ENCODE results near the gene ETF1. TPM values are rescaled to one million over a fixed set of nuclear protein-coding genes. Genes with fewer than 3 reads are reported as not detected.
"Not testable (repeated sequence)": the region's sequence is repeated elsewhere in the genome, so short reads cannot be mapped to it uniquely, and the experiment has no call there.

Gene ETF1
- total RNA-seq, 2 donors from 2014 or later: 58.0 to 64.1 TPM

DNA sequence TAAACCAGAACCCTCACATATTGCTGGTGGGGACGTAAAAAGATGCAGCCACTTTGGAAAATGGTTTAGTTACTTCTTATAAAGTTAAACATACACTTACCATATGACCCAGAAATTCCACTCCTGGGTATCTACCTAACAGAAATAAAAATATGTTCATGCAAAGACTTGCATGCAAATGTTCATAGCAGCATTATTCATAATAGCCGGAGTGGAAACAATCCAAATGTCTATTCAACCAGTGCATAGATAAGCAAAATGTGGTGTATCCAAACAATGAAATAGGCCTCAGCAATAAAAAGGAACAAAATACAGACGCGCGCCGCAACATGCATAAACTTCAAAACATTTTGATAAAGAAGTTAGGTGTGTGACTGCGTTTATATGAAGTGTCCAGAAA, 66.1 kb downstream of the ETF1 start:
- Histone ChIP-seq H3K4me3 (no peak overlapping the region), H3K36me3 (no peaks in the 10 kb centered on the region), H3K4me1 (replicated peaks) (no peaks in the 10 kb centered on the region), H3K27ac (no peak overlapping the region), H3K9me3 (no peaks in the 10 kb centered on the region), H3K27me3 (replicated peaks; ENCODE audit: insufficient read depth) (no peaks in the 10 kb centered on the region)
- 42% methylated on average over 7 of the region's 7 CpGs for WGBS
- intact Hi-C loops (cut with DNase I): no loop called here
- no peak for TF ChIP-seq POLR2AphosphoS5 (IDR thresholded peaks at IDR 0.05)
- TF ChIP-seq CTCF (IDR thresholded peaks at IDR 0.05): no peak
- no peak for TF ChIP-seq POLR2A (IDR thresholded peaks at IDR 0.05)
- DNase-seq (ENCODE audit: low spot score): no peak

DNA sequence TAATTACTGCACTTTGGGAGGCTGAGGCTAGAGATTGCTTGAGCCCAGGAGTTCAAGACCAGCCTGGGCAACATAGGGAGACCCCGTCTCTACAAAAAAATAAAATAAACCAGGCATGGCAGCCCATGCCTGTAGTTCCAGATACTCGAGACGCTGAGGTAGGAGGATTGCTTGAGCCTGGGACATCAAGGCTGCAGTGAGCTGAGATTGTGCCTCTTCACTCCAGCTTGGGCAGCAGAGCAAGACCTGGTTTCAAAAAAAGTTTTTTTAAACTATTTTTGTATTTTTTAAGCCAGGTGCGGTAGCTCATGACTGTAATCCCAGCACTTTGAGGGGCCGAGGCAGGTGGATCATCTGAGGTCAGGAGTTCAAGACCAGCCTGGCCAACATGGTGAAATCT, 69.9 kb downstream of the ETF1 start:
- H3K27me3 ChIP-seq (replicated peaks; ENCODE audit: insufficient read depth); H3K36me3 ChIP-seq; H3K9me3 ChIP-seq; H3K27ac ChIP-seq; H3K4me3 ChIP-seq; intact Hi-C loops (cut with DNase I); H3K4me1 ChIP-seq (replicated peaks); DNase-seq (ENCODE audit: low spot score): not testable (repeated sequence)
- WGBS: 92% methylated on average over 5 of the region's 5 CpGs

DNA sequence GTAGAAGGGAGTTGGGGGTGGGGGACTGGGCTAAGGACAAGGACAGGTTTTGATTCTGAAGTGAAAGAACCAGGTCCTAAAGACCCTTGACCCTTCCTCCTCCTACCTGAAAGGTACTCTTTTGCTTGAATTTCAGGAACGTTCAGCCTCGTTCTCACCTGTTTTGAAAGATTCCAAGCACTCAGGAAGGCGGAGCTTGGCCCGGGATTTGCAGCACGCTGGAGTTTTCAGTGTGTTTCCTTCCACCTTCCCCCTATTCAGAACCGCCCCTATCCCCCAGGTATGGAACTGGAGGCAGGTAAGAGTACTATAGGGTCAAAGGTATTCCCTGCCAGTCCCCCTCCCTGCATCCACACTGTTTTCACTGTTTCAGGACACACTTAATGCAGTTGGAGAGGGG, 70.7 kb downstream of the ETF1 start:
- H3K9me3 ChIP-seq: no peaks in the 10 kb centered on the region
- intact Hi-C loops (cut with DNase I): no loop called here
- 35% methylated on average over 6 of the region's 6 CpGs for WGBS
- no peak overlapping the region for H3K27ac ChIP-seq
- DNase-seq (ENCODE audit: low spot score): no peak
- no peaks in the 10 kb centered on the region for H3K4me1 ChIP-seq (replicated peaks)
- no peak overlapping the region for H3K4me3 ChIP-seq
- H3K27me3 ChIP-seq (replicated peaks; ENCODE audit: insufficient read depth): no peaks in the 10 kb centered on the region
- TF ChIP-seq CTCF (IDR thresholded peaks at IDR 0.05) (no peak), POLR2AphosphoS5 (IDR thresholded peaks at IDR 0.05) (no peak), POLR2A (IDR thresholded peaks at IDR 0.05) (no peak)
- H3K36me3 ChIP-seq: no peaks in the 10 kb centered on the region

DNA sequence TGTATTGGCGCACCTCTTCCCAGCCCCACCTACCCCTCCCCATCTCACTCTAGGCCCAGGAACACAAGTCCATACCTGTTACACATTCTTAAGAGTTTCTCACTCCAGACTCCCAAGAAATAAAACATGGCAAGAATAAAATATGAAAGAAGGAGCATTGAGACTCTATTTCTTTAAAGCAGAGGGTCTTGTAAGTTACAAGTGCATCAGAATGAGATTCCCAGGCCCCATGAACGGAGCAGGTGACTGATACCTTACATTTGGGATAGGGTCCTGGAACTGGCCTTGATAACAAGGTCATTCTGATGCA, 72.0 kb downstream of the ETF1 start:
- Histone ChIP-seq H3K9me3 (no peaks in the 10 kb centered on the region), H3K4me3 (no peak overlapping the region), H3K4me1 (replicated peaks) (no peaks in the 10 kb centered on the region), H3K36me3 (no peaks in the 10 kb centered on the region), H3K27me3 (replicated peaks; ENCODE audit: insufficient read depth) (no peaks in the 10 kb centered on the region), H3K27ac (peak overlapping the region in 1 of 2 donors; percentile 4)
- WGBS: 65% methylated on average over 2 of the region's 2 CpGs
- DNase-seq (ENCODE audit: low spot score): no peak
- no peak for TF ChIP-seq CTCF (IDR thresholded peaks at IDR 0.05)
- no peak for TF ChIP-seq POLR2A (IDR thresholded peaks at IDR 0.05)
- TF ChIP-seq POLR2AphosphoS5 (IDR thresholded peaks at IDR 0.05): peak; percentile 27
- intact Hi-C loops (cut with DNase I): no loop called here

- TF ChIP-seq POLR2A (IDR thresholded peaks at IDR 0.05): no peak
- no peaks in the 10 kb centered on the region for H3K9me3 ChIP-seq
- no peaks in the 10 kb centered on the region for H3K27me3 ChIP-seq (replicated peaks; ENCODE audit: insufficient read depth)
- no peaks in the 10 kb centered on the region for H3K4me1 ChIP-seq (replicated peaks)
- intact Hi-C loops (cut with DNase I): no loop called here
- no peak overlapping the region for H3K4me3 ChIP-seq
- H3K27ac ChIP-seq: peak overlapping the region; percentile 4 to 36
- no peak for DNase-seq (ENCODE audit: low spot score)
- no peaks in the 10 kb centered on the region for H3K36me3 ChIP-seq
- 88% methylated on average over 3 of the region's 3 CpGs for WGBS
Measured at GRCh38 chr5:138470322-138471051, 72.5 kb downstream of the ETF1 start.

DNA sequence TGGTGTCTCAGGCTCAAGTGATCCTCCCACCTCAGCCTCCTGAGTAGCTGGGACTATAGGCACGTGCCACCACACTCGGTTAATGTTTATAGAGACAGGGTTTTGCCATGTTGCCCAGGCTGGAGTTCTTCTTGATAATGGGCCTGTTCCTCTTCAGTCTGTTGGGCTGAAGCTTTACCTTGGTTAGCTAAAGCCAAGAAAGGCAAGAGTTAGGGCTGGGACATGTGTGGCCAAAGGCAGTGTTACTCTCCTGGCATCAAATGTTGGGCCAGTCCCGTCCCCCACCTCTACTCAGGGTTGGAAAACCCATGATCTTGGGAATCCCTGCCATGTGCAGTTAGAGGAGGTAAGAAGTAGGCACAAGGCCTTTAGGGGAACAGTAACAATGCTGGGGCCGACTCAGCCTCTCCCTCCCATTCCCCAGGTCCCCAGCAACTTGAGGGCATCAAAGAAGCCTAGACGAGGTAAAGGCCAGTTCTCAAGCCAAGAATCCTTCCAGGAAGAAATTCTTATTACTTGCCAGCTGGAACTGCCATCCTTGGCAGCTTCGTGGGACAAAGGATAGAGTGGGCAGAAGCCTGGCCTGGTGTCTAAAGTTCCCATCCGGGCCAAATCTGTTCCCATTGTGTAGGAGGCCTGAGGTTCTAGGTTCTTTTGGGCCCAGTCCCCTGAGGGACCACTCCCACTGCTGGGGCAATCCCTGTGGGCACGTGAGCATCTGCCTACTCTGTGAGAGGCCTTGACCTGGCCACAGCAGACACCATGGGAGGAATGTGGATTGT, 73.3 kb downstream of the ETF1 start:
- DNase-seq (ENCODE audit: low spot score): no peak
- no peak overlapping the region for H3K4me3 ChIP-seq
- intact Hi-C loops (cut with DNase I): no loop called here
- H3K27me3 ChIP-seq (replicated peaks; ENCODE audit: insufficient read depth): no peaks in the 10 kb centered on the region
- H3K36me3 ChIP-seq: no peaks in the 10 kb centered on the region
- TF ChIP-seq POLR2AphosphoS5 (IDR thresholded peaks at IDR 0.05): peak; percentile 7
- no peak for TF ChIP-seq POLR2A (IDR thresholded peaks at IDR 0.05)
- no peak for TF ChIP-seq CTCF (IDR thresholded peaks at IDR 0.05)
- no peaks in the 10 kb centered on the region for H3K4me1 ChIP-seq (replicated peaks)
- peak overlapping the region; percentile 4 to 36 for H3K27ac ChIP-seq
- no peaks in the 10 kb centered on the region for H3K9me3 ChIP-seq
- WGBS: 58% methylated on average over 8 of the region's 8 CpGs
